K562 (cell line): ENCODE results near the gene RAP2B. TPM values are rescaled to one million over a fixed set of nuclear protein-coding genes. Genes with fewer than 3 reads are reported as not detected.

ENCODE experiments used
- ATAC-seq: fragments of 200-7000 bp; cut with Tn5 transposase; 3 replicates; pipeline ENCODE4 v1.9.1; 2020; ENCODE audit warnings: moderate library complexity
- BruUV-seq: library from RNA; stranded (reverse); fragments of 400-500 nt; replicated peaks from 2 replicates; lab custom pipeline; 2021; lab: Mats Ljungman, UMichigan
- CTCF ChIA-PET: fragments of 300-600 bp; formaldehyde crosslinking; extraction: SDS; loops from one replicate; lab custom pipeline; 2021; ENCODE audit warnings: low intra/inter-chr PET ratio; lab: Yijun Ruan, JAX
- POLR2A ChIA-PET: fragments of 300-600, 350-650 bp; sonication (Branson Sonifier 250); formaldehyde crosslinking; extraction: SDS; loops from one replicate; lab custom pipeline; 2021; ENCODE audit warnings: antibody characterized with exemption, inconsistent platforms; lab: Yijun Ruan, JAX
- DNase-seq, 4 experiments: peaks; one replicate each; pipeline versions ENCODE4 v3.0.0 to v3.0.0-alpha.2; 2011 to 2018; ENCODE audit warnings: low spot score in 3 of 4, mixed read lengths in 3 of 4; ENCODE audit errors: extremely low read depth in 1 of 4
- FAIRE-seq: peaks from 2 replicates; lab custom pipeline; 2011; peaks lifted over from hg19 to GRCh38; lab: Jason Lieb, UNC
- H2AFZ ChIP-seq: 2 replicates; pipeline ENCODE4 v1.6.0; 2011; ENCODE audit warnings: low read depth, low read length, control low read depth, inconsistent platforms
- H3K27ac ChIP-seq: fragments of 200-600 bp; 3 replicates; pipeline ENCODE4 v1.8.0; 2011; ENCODE audit warnings: low read depth, mild to moderate bottlenecking, control low read depth, inconsistent platforms, low read length, moderate library complexity, mixed read lengths; ENCODE audit errors: extremely low read depth
- H3K27me3 ChIP-seq, 2 experiments: fragments of 300-600 bp in 1 of 2; 2 replicates in 1 of 2; 3 replicates in 1 of 2; pipeline versions ENCODE4 v1.6.0 to v1.8.0; 2011; ENCODE audit warnings: inconsistent platforms in 2 of 2, low read length in 2 of 2, mild to moderate bottlenecking in 1 of 2, mixed read lengths in 1 of 2, moderate library complexity in 1 of 2; ENCODE audit not compliant: control insufficient read depth in 2 of 2, insufficient read depth in 2 of 2
- H3K36me3 ChIP-seq: fragments of 300-600 bp; 3 replicates; pipeline ENCODE4 v1.8.0; 2011; ENCODE audit warnings: mild to moderate bottlenecking, low read length, inconsistent platforms; ENCODE audit not compliant: control insufficient read depth, insufficient read depth
- H3K4me1 ChIP-seq, 2 experiments: fragments of 200-600 bp in 1 of 2; replicated peaks in 1 of 2; 2 replicates in 1 of 2; 3 replicates in 1 of 2; pipeline versions ENCODE4 v1.5.1 to v1.8.0; 2011; ENCODE audit warnings: inconsistent platforms in 2 of 2, low read length in 2 of 2, mild to moderate bottlenecking in 1 of 2, mixed read lengths in 1 of 2, moderate library complexity in 1 of 2; ENCODE audit not compliant: control insufficient read depth in 2 of 2, insufficient read depth in 2 of 2
- H3K4me2 ChIP-seq: 2 replicates; pipeline ENCODE4 v1.6.1; 2011; ENCODE audit warnings: low read length, control low read depth, inconsistent platforms, mixed read lengths; ENCODE audit not compliant: insufficient read depth
- H3K4me3 ChIP-seq: fragments of 200-600 bp; sonication (generic), shearing (Covaris generic); 2 replicates; pipeline ENCODE4 v1.5.1; 2016; ENCODE audit warnings: control low read depth, inconsistent platforms
- H3K79me2 ChIP-seq: fragments of 200-600 bp; 3 replicates; pipeline ENCODE4 v1.8.0; 2011; ENCODE audit warnings: low read length, inconsistent platforms; ENCODE audit not compliant: control insufficient read depth, insufficient read depth
- H3K9ac ChIP-seq, 2 experiments: 2 replicates each; pipeline versions ENCODE4 v1.6.0 to v1.6.1; 2011; ENCODE audit warnings: low read depth in 2 of 2, low read length in 2 of 2, control low read depth in 1 of 2, inconsistent platforms in 1 of 2, mild to moderate bottlenecking in 1 of 2, mixed read lengths in 1 of 2; ENCODE audit not compliant: insufficient read depth in 1 of 2
- H3K9me1 ChIP-seq: one replicate; pipeline ENCODE4 v1.6.0; 2011; ENCODE audit warnings: inconsistent platforms, mild to moderate bottlenecking, low read length, moderate library complexity; ENCODE audit not compliant: control insufficient read depth, insufficient read depth
- H3K9me3 ChIP-seq: replicated peaks from 2 replicates; pipeline ENCODE4 v1.5.1; 2011; ENCODE audit warnings: low read depth, low read length, inconsistent platforms; ENCODE audit not compliant: control insufficient read depth, insufficient read depth
- H4K20me1 ChIP-seq: replicated peaks from 2 replicates; pipeline ENCODE4 v1.6.1; 2011; ENCODE audit warnings: low read length, inconsistent platforms, mixed read lengths; ENCODE audit not compliant: control insufficient read depth, insufficient read depth
- BACH1 ChIP-seq: fragments of 200-800 bp; sonication (Bioruptor generic); IDR thresholded peaks from 2 replicates; pipeline ENCODE4 v1.6.1; 2016; ENCODE audit warnings: missing genetic modification characterization, missing compliant biosample characterization
- CEBPB ChIP-seq: fragments of 450-650 bp; IDR thresholded peaks from 2 replicates; pipeline ENCODE4 v1.6.1; 2016; ENCODE audit warnings: missing genetic modification characterization, missing compliant biosample characterization
- CEBPG ChIP-seq, 3 experiments: fragments of 200-800 bp in 1 of 3; sonication (Bioruptor generic) in 1 of 3; sonication (generic) in 1 of 3; formaldehyde crosslinking in 1 of 3; IDR thresholded peaks in 2 of 3; conservative IDR thresholded peaks in 1 of 3; 2 replicates each; pipeline versions ENCODE4 v1.6.1 to v1.8.0; 2016 to 2022; ENCODE audit warnings: missing compliant biosample characterization in 2 of 3, missing genetic modification characterization in 2 of 3, mild to moderate bottlenecking in 1 of 3, missing genetic modification reagents in 1 of 3
- CREBBP ChIP-seq: IDR thresholded peaks from one replicate; pipeline ENCODE4 v1.6.1; 2012; ENCODE audit warnings: low read depth, mild to moderate bottlenecking, control low read depth, inconsistent platforms, low read length
- NFRKB ChIP-seq: fragments of 450-650 bp; IDR thresholded peaks from 2 replicates; pipeline ENCODE4 v1.6.1; 2016; ENCODE audit warnings: low read depth
- PHB ChIP-seq: fragments of 250-450 bp; sonication (Bioruptor Pico); IDR thresholded peaks from 2 replicates; pipeline ENCODE4 v1.5.0; 2021
- SREBF1 ChIP-seq: fragments of 150-350 bp; IDR thresholded peaks from 2 replicates; pipeline ENCODE4 v1.6.1; 2014; ENCODE audit warnings: antibody characterized with exemption, low read depth, low read length, borderline replicate concordance
- TAF7 ChIP-seq: fragments of 450-650 bp; IDR thresholded peaks from 2 replicates; pipeline ENCODE4 v1.6.1; 2016; ENCODE audit warnings: missing genetic modification characterization, missing compliant biosample characterization
- YY1 ChIP-seq, 3 experiments: IDR thresholded peaks; 2 replicates each; pipeline ENCODE4 v1.6.1; 2011; ENCODE audit warnings: low read length in 2 of 3, mild to moderate bottlenecking in 2 of 3, moderate library complexity in 2 of 3, borderline replicate concordance in 1 of 3, control low read depth in 1 of 3, low read depth in 1 of 3; ENCODE audit not compliant: insufficient read depth in 3 of 3, insufficient replicate concordance in 2 of 3, control insufficient read depth in 1 of 3, insufficient read length in 1 of 3; ENCODE audit errors: extremely low read depth in 1 of 3
- ZBTB2 ChIP-seq: fragments of 450-650 bp; IDR thresholded peaks from 2 replicates; pipeline ENCODE4 v1.6.1; 2016; ENCODE audit warnings: antibody characterized with exemption
- ZNF24 ChIP-seq: fragments of 450-650 bp; IDR thresholded peaks from 2 replicates; pipeline ENCODE4 v1.6.1; 2016
- WGBS: fragments of 100-300 bp; shearing (Covaris generic); methylation state at CpG from one replicate; pipeline ENCODE4 v1.1.6; 2016; ENCODE audit warnings: low coverage, mixed read lengths; ENCODE audit not compliant: insufficient coverage; ENCODE audit errors: missing lambda C conversion rate; 5-methylcytosine and 5-hydroxymethylcytosine counted together
- in situ Hi-C: fragments of 300-500 bp; cut with MboI; formaldehyde crosslinking; loops from 4 replicates; pipeline ENCODE4 v1.15.0; 2018; ENCODE audit warnings: inconsistent platforms, mixed read lengths
- intact Hi-C: fragments of 100-400 bp; cut with micrococcal nuclease; formaldehyde crosslinking; loops from 2 replicates; pipeline ENCODE4 v1.14.2; 2022
- polyA plus RNA-seq, 8 experiments: library from polyadenylated mRNA; depleted of rRNA in 4 of 8; stranded (reverse) in 5 of 8; unstranded in 3 of 8; fragments of >200 nt; fragmentation: Nextera tagmentation in 2 of 8; fragmentation: Illumina TruSeq in 1 of 8; extraction: Ambion mirVana in 2 of 8; extraction: Trizol in 1 of 8; gene quantifications; 2 replicates each; pipeline versions ENCODE4 v1.2.1 to v1.2.3, GENCODE V29; 2011 to 2014; ENCODE audit warnings: inconsistent platforms in 1 of 8, missing spikeins in 1 of 8
- total RNA-seq, 7 experiments: library from RNA; depleted of rRNA in 6 of 7; stranded (reverse); fragments of >200 nt in 6 of 7; fragmentation: Illumina TruSeq in 2 of 7; extraction: Trizol in 2 of 7; gene quantifications; 2 replicates each; pipeline versions ENCODE4 v1.2.1 to v1.2.3, GENCODE V29; 2011 to 2021; ENCODE audit warnings: low replicate concordance in 1 of 7

Gene RAP2B
- total and polyA plus RNA-seq, 9 of the 15 experiments (the other 6 are each of a cell fraction or from before 2014, with no cell fraction given), result 9.4 to 31.2 (median 15.8) TPM

- no peaks in the 10 kb centered on the region for H3K4me1 ChIP-seq
- no peaks in the 10 kb centered on the region for H4K20me1 ChIP-seq
- ChIA-PET CTCF (no interaction called here), POLR2A (no interaction called here)
- no peak overlapping the region for H2AFZ ChIP-seq
- no peak overlapping the region for H3K4me3 ChIP-seq
- no peaks in the 10 kb centered on the region for H3K9me3 ChIP-seq
- no peak for FAIRE-seq
- no peak overlapping the region for H3K4me2 ChIP-seq
- H3K27ac ChIP-seq, result no peak overlapping the region
- BruUV-seq, result no TSS peak
- intact Hi-C loops, result no loop called here
- H3K79me2 ChIP-seq, result no peaks in the 10 kb centered on the region
- H3K36me3 ChIP-seq, result no peaks in the 10 kb centered on the region
- TF ChIP-seq BACH1 (no peak), CEBPG (CRISPR knock-in tag; IDR thresholded peaks at IDR 0.05) (no peak), CEBPG (tag; conservative IDR thresholded peaks at IDR 0.05 in 1 of 2, IDR thresholded peaks at IDR 0.05 in 1 of 2) (peak in 1 of 2 experiments; percentile 15; a peak in 1 of 4 replicates), ZBTB2 (no peak), PHB (CRISPR knock-in tag) (no peak), SREBF1 (no peak), CEBPB (tag) (peak; percentile 47; the same call in 1 of the 2 replicates), YY1 (IDR thresholded peaks at IDR 0.05; ENCODE audit: borderline replicate concordance in 1 of 3, control insufficient read depth in 1 of 3, extremely low read depth in 1 of 3, insufficient read depth in 3 of 3, insufficient read length in 1 of 3, insufficient replicate concordance in 2 of 3, low read depth in 1 of 3, low read length in 2 of 3) (no peak), CREBBP (no peak), ZNF24 (peak; percentile 95), TAF7 (tag) (no peak), NFRKB (no peak)
- 100% methylated on average over 1 of the region's 1 CpG for WGBS
- DNase-seq, result no peak
- in situ Hi-C loops, result no loop called here
- no peak overlapping the region for H3K9ac ChIP-seq
- no peak for ATAC-seq
- no peaks in the 10 kb centered on the region for H3K9me1 ChIP-seq
- no peaks in the 10 kb centered on the region for H3K27me3 ChIP-seq
These were observed 18.9 kb downstream of the RAP2B start for GRCh38 chr3:153180860-153181372.
